Measurements from ENCODE around the gene CELA3B. TPM values are rescaled to one million over a fixed set of nuclear protein-coding genes. Genes with fewer than 3 reads are reported as not detected.

The CELA3B gene
- total RNA-seq, 4 donors from 2014 or later = not detected

GRCh38 chr1:21932127-21932526 lies 44.7 kb upstream of the CELA3B start:
- Histone ChIP-seq H3K4me1 (peaks cover 83% of the 10 kb centered on the region), H3K9me3 (no peaks in the 10 kb centered on the region), H3K4me3 (peak overlapping the region; percentile 26), H3K27me3 (no peaks in the 10 kb centered on the region), H3K27ac (peak overlapping the region; percentile 90), H3K36me3 (no peaks in the 10 kb centered on the region)
- 35% methylated on average over 7 of the region's 7 CpGs for WGBS
- no peak for TF ChIP-seq EP300 (IDR thresholded peaks at IDR 0.05)
- TF ChIP-seq POLR2AphosphoS5 (IDR thresholded peaks at IDR 0.05) = peak in 2 of 3 donors; percentile 64 to 88
- no peak for DNase-seq (ENCODE audit: low spot score in 2 of 2)

DNA sequence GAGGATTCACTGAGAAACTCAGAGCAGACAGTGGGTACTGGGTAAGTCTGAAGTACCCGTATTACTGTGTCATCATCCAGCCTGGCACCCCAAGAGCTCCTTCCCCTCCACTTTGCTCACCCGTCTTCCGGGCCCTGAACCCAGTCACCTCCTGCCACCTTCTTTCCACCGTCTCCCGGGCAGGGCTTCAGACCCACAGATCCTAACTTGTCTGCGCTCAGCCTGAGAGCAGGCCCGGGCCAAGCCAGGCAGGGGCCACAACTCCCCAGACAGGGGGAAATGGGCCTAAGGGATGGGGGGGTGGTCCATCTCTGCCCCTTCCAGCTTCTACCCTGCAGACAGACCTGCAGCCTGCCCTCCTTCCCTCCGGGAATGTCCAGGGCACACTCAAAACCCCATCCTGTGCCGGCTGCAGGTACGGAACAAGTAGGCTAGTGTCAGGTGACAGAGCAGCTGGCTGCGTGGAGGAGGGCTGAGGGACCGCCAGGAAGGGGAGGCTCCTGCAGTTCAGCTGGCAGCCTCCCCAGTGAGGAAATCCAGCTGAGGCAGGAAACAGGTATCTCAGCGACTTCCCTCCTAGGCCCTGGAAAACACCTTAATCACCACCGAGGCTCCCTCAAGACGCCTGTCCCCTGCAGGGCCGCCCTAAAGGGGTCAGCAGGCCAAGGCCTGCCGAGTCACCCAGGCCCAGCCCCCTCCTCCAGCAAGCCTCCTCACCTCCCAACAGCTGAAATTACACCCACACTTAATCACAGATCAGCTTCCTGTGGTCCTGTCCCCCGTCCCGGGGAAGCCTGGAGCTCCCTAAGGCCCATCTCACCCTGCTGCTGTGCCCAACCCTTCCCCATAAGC lies 43.2 kb upstream of the CELA3B start:
- DNase-seq (ENCODE audit: low spot score in 2 of 2) = no peak
- H3K4me1 ChIP-seq = peaks cover 81% of the 10 kb centered on the region
- no peak for TF ChIP-seq EP300 (IDR thresholded peaks at IDR 0.05)
- TF ChIP-seq POLR2AphosphoS5 (IDR thresholded peaks at IDR 0.05) = peak in 1 of 3 donors; percentile 22
- TF ChIP-seq, protein P1, sequence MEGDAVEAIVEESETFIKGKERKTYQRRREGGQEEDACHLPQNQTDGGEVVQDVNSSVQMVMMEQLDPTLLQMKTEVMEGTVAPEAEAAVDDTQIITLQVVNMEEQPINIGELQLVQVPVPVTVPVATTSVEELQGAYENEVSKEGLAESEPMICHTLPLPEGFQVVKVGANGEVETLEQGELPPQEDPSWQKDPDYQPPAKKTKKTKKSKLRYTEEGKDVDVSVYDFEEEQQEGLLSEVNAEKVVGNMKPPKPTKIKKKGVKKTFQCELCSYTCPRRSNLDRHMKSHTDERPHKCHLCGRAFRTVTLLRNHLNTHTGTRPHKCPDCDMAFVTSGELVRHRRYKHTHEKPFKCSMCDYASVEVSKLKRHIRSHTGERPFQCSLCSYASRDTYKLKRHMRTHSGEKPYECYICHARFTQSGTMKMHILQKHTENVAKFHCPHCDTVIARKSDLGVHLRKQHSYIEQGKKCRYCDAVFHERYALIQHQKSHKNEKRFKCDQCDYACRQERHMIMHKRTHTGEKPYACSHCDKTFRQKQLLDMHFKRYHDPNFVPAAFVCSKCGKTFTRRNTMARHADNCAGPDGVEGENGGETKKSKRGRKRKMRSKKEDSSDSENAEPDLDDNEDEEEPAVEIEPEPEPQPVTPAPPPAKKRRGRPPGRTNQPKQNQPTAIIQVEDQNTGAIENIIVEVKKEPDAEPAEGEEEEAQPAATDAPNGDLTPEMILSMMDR (IDR thresholded peaks at IDR 0.05) = no peak
- peak overlapping the region; percentile 80 for H3K4me3 ChIP-seq
- peak overlapping the region; percentile 90 for H3K27ac ChIP-seq
- H3K27me3 ChIP-seq = no peaks in the 10 kb centered on the region
- H3K36me3 ChIP-seq = no peaks in the 10 kb centered on the region
- WGBS = 34% methylated on average over 14 of the region's 19 CpGs
- no peaks in the 10 kb centered on the region for H3K9me3 ChIP-seq

DNA sequence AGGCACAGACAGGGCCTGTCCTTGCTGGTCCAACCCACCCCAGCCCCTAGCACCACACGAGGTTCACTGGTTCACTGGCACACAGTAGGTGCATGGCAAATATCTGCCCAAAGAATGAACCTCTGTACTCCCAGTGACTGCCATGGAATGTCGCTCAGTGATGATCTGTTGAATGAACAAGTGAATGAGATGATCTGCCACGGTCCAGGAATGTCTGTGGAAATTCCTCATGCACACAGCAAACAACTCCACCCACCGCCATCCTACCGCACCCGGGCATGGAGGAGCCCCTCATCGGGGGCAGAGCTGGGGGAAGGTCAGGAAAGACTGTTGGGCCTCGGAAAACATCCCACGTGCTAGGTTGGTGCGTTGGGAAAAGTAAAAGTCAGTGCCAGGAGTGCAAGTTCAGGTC lies 41.4 kb upstream of the CELA3B start:
- WGBS = 15% methylated on average over 8 of the region's 10 CpGs
- no peaks in the 10 kb centered on the region for H3K9me3 ChIP-seq
- no peak for DNase-seq (ENCODE audit: low spot score in 2 of 2)
- no peaks in the 10 kb centered on the region for H3K36me3 ChIP-seq
- H3K4me3 ChIP-seq = peak overlapping the region; percentile 80
- no peaks in the 10 kb centered on the region for H3K27me3 ChIP-seq
- no peak for TF ChIP-seq POLR2AphosphoS5 (IDR thresholded peaks at IDR 0.05)
- no peak for TF ChIP-seq POLR2A (IDR thresholded peaks at IDR 0.05)
- TF ChIP-seq, protein P1 (IDR thresholded peaks at IDR 0.05) = no peak
- TF ChIP-seq EP300 (IDR thresholded peaks at IDR 0.05) = no peak
- H3K4me1 ChIP-seq = peaks cover 92% of the 10 kb centered on the region
- H3K27ac ChIP-seq = peak overlapping the region; percentile 90

DNA sequence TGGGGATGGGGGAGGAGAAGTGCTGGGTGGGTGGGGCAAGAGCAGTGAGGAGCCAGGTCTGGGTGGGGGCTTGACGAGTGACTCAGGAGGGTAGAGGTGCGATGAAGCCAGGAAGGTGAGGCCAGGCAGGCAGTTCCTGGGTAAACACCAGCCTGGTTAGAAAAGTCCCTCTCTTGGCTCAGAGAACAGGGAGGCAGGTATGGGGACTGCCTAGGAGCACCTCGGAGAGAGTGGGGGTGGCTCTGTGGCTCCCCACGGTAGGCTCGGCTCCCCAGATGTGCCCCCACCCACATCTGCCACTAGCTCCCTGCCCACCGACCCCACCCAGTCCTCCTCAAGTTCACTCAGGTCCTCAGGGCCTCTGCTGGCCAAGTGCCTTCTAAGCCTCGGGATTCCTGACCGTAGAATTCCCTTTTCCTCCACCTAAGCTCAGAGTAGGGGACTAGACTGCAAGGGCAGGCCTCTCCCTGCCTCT lies 40.9 kb upstream of the CELA3B start:
- peak overlapping the region; percentile 90 for H3K27ac ChIP-seq
- H3K36me3 ChIP-seq = no peaks in the 10 kb centered on the region
- H3K4me1 ChIP-seq = peaks cover 93% of the 10 kb centered on the region
- 4% methylated on average over 8 of the region's 8 CpGs for WGBS
- peak overlapping the region; percentile 80 for H3K4me3 ChIP-seq
- DNase-seq (ENCODE audit: low spot score in 2 of 2) = no peak
- H3K27me3 ChIP-seq = no peaks in the 10 kb centered on the region
- no peaks in the 10 kb centered on the region for H3K9me3 ChIP-seq
- TF ChIP-seq, protein P1 (IDR thresholded peaks at IDR 0.05) = no peak
- TF ChIP-seq EP300 (IDR thresholded peaks at IDR 0.05) (no peak), POLR2AphosphoS5 (IDR thresholded peaks at IDR 0.05) (no peak)

DNA sequence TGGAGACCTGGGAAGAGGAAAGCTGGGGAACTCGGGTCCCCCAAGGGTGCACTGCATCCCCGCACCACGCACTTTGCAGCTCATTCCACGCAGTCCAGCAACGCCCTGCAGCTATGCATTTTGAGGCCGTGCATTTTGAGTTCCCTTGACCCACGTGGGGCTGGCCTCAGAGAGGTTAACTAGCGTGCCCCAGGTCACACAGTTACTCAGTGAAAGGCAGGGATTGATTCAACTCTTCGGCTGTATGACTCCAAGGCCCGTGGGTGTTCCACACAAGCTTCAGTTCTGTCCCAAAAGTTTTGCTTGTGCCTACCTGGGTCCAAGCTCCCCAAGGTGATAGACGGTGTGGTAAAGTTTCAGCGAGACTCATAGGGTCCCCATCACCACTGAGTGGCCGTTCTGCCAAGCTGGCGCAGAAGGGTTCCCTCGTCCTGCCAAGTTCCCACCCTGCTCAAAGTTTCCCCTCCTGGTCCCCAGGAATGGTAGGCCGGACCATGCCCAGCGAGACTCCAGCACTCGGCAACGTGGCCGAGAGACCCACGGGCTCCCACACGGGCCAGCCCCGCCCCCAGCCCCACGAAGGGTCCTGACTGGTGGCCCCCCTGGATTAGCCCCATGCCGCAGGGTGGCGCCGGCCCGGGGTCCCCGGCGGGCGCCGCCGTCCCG lies 40.3 kb upstream of the CELA3B start:
- Histone ChIP-seq H3K9me3 (no peaks in the 10 kb centered on the region), H3K4me1 (peaks cover 91% of the 10 kb centered on the region), H3K36me3 (no peaks in the 10 kb centered on the region), H3K27ac (peak overlapping the region; percentile 90), H3K27me3 (no peaks in the 10 kb centered on the region), H3K4me3 (peak overlapping the region; percentile 80)
- TF ChIP-seq, protein P1 (IDR thresholded peaks at IDR 0.05) = no peak
- TF ChIP-seq POLR2AphosphoS5 (IDR thresholded peaks at IDR 0.05) (no peak), POLR2A (IDR thresholded peaks at IDR 0.05) (no peak), EP300 (IDR thresholded peaks at IDR 0.05) (no peak)
- 8% methylated on average over 10 of the region's 34 CpGs for WGBS
- DNase-seq (ENCODE audit: low spot score in 2 of 2) = no peak

All from suprapubic skin (tissue), 4 donors.